NB4 (cell line): Measurements from ENCODE around the gene WDR33.

Experiments
- MYC ChIP-seq: IDR thresholded peaks from 2 replicates; pipeline ENCODE4 v1.6.1; 2011; ENCODE audit warnings: low read depth, low read length
- POLR2A ChIP-seq: IDR thresholded peaks from 2 replicates; pipeline ENCODE4 v1.6.1; 2011; ENCODE audit warnings: mild to moderate bottlenecking; ENCODE audit not compliant: insufficient read length; ENCODE audit errors: extremely low read depth
- TF ChIP-seq, protein P1 (sequence below): IDR thresholded peaks from one replicate; pipeline ENCODE4 v1.5.1; 2012; ENCODE audit warnings: low read depth, low read length
- TF ChIP-seq, protein P2 (sequence below): IDR thresholded peaks from 2 replicates; pipeline ENCODE4 v1.6.1; 2011; ENCODE audit warnings: low read depth, low read length

DNA sequence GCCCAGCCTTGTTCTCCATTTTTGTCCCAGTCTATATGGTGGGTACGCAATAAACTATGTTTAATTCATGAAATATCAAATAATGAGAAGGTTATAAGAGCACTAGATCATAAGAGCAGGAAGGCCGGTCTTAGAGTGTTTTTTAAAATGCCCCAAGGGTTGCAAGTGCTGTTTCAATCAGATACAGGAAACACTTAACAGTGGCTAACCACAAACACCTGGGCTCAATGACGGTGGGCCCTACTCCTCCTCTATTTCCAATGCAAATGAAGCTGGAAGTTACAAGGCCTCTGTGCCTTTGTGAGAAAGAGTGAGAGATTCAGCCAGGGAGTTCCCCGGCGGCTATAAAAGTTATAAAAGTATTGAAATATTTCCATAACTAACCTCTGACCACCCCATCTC, 18.9 kb upstream of the WDR33 start:
- TF ChIP-seq, protein P1, sequence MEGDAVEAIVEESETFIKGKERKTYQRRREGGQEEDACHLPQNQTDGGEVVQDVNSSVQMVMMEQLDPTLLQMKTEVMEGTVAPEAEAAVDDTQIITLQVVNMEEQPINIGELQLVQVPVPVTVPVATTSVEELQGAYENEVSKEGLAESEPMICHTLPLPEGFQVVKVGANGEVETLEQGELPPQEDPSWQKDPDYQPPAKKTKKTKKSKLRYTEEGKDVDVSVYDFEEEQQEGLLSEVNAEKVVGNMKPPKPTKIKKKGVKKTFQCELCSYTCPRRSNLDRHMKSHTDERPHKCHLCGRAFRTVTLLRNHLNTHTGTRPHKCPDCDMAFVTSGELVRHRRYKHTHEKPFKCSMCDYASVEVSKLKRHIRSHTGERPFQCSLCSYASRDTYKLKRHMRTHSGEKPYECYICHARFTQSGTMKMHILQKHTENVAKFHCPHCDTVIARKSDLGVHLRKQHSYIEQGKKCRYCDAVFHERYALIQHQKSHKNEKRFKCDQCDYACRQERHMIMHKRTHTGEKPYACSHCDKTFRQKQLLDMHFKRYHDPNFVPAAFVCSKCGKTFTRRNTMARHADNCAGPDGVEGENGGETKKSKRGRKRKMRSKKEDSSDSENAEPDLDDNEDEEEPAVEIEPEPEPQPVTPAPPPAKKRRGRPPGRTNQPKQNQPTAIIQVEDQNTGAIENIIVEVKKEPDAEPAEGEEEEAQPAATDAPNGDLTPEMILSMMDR, result no peak
- TF ChIP-seq POLR2A (no peak), MYC (no peak)
- TF ChIP-seq, protein P2, sequence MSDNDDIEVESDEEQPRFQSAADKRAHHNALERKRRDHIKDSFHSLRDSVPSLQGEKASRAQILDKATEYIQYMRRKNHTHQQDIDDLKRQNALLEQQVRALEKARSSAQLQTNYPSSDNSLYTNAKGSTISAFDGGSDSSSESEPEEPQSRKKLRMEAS, result no peak
